ENCODE data around the gene TMEM273. TPM values are rescaled to one million over a fixed set of nuclear protein-coding genes. Genes with fewer than 3 reads are reported as not detected.

The TMEM273 gene
- total and polyA plus RNA-seq, 2 of the 4 experiments (the other 2 are of a cell fraction) = not detected

DNA sequence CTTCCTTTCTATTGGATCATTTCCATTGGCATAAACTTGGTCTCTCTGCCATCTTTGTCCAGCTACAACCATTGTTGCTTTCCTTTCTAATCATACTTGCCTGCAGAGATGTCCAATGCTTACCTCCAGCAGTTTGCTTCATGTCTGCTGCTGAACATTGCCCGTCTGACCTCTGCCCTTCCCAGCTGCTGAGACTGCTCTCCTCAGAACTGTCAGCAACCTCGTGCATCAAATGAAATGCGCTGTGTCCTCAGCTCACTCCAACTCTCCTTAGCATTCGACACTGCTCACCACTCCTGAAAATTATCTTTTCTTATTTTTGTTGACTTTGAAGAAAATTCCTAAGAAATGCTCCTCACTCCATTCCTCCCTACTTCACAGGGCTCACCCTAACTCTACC is 59.3 kb downstream of the TMEM273 start:
- no peak overlapping the region for H3K27ac ChIP-seq (ENCODE audit: insufficient read depth, low read length)
- H4K8ac ChIP-seq (ENCODE audit: low read depth in 2 of 2, low read length in 2 of 2) = no peak overlapping the region
- no peak for ATAC-seq (ENCODE audit: low read depth)
- WGBS, 2 experiments (ENCODE audit: extremely low coverage in 2 of 2, insufficient read length in 1 of 2) = 40% methylated on average over 1 of the region's 4 CpGs; no CpG with 5 or more reads in 1 of the 2 experiments
- intact Hi-C loops (cut with micrococcal nuclease) = no loop called here
- H3K23ac ChIP-seq (ENCODE audit: low read depth, low read length) = no peak overlapping the region
- H3K9me3 ChIP-seq (ENCODE audit: control insufficient read depth, insufficient read depth, low read length) = no peaks in the 10 kb centered on the region; the same call in 1 of the 2 replicates
- H3K18ac ChIP-seq (ENCODE audit: low read depth, low read length) = no peak overlapping the region
- no peaks in the 10 kb centered on the region; the same call in 1 of the 2 replicates for H3K4me1 ChIP-seq (ENCODE audit: control insufficient read depth, insufficient read depth, low read length)
- no peak overlapping the region for H2AK9ac ChIP-seq (replicated peaks; ENCODE audit: low read depth, low read length, poor library complexity)
- H4K20me1 ChIP-seq (ENCODE audit: insufficient read depth, low read length) = no peaks in the 10 kb centered on the region
- no peak overlapping the region for H3K4ac ChIP-seq (ENCODE audit: low read depth, low read length)
- ChIA-PET POLR2A (ENCODE audit: unreplicated experiment) (no interaction called here), CTCF (interaction anchor here (0.7 kb wide), 1 partner anchor 11 kb away, joined by 3 read pairs; no protein-coding TSS in a partner anchor)
- H2BK20ac ChIP-seq (ENCODE audit: low read depth, low read length) = no peak overlapping the region
- no peak overlapping the region for H3K56ac ChIP-seq (ENCODE audit: extremely low read depth, insufficient read depth, low read length)
- H2BK120ac ChIP-seq (ENCODE audit: low read depth, low read length) = no peak overlapping the region
- no peak overlapping the region for H3K4me3 ChIP-seq (ENCODE audit: insufficient read depth, low read depth, low read length)
- in situ Hi-C loops (cut with MboI; ENCODE audit: low sequenced_read_pairs) = no loop called here
- H2AFZ ChIP-seq (replicated peaks; ENCODE audit: low read length, poor library complexity) = no peak overlapping the region
- no peak overlapping the region for H3K4me2 ChIP-seq (ENCODE audit: low read depth, low read length)
- H3K27me3 ChIP-seq (ENCODE audit: control insufficient read depth, insufficient read depth, low read length) = peaks cover 42% of the 10 kb centered on the region
- H3K36me3 ChIP-seq (ENCODE audit: control insufficient read depth, insufficient read depth, low read length) = no peaks in the 10 kb centered on the region
- H2AK5ac ChIP-seq (ENCODE audit: low read depth, low read length) = no peak overlapping the region
- no peak for TF ChIP-seq RCOR1 (IDR thresholded peaks at IDR 0.05; ENCODE audit: insufficient replicate concordance, low read length)
- TF ChIP-seq MAZ (IDR thresholded peaks at IDR 0.05; ENCODE audit: borderline replicate concordance, low read depth, low read length) = no peak
- no peak for TF ChIP-seq NFE2L2 (IDR thresholded peaks at IDR 0.05; ENCODE audit: low read depth, low read length)
- no peak for TF ChIP-seq MAFK (IDR thresholded peaks at IDR 0.05; ENCODE audit: low read depth, low read length)
- TF ChIP-seq RAD21 (IDR thresholded peaks at IDR 0.05; ENCODE audit: low read length) = no peak
- no peak for TF ChIP-seq CEBPB (IDR thresholded peaks at IDR 0.05; ENCODE audit: low read depth, low read length)
- TF ChIP-seq, protein P1, sequence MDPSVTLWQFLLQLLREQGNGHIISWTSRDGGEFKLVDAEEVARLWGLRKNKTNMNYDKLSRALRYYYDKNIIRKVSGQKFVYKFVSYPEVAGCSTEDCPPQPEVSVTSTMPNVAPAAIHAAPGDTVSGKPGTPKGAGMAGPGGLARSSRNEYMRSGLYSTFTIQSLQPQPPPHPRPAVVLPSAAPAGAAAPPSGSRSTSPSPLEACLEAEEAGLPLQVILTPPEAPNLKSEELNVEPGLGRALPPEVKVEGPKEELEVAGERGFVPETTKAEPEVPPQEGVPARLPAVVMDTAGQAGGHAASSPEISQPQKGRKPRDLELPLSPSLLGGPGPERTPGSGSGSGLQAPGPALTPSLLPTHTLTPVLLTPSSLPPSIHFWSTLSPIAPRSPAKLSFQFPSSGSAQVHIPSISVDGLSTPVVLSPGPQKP (IDR thresholded peaks at IDR 0.05; ENCODE audit: borderline replicate concordance, low read depth, low read length) = no peak
- TF ChIP-seq, protein P2, sequence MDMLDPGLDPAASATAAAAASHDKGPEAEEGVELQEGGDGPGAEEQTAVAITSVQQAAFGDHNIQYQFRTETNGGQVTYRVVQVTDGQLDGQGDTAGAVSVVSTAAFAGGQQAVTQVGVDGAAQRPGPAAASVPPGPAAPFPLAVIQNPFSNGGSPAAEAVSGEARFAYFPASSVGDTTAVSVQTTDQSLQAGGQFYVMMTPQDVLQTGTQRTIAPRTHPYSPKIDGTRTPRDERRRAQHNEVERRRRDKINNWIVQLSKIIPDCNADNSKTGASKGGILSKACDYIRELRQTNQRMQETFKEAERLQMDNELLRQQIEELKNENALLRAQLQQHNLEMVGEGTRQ (IDR thresholded peaks at IDR 0.05; ENCODE audit: low read depth, low read length) = no peak
- no peak for TF ChIP-seq RFX5 (IDR thresholded peaks at IDR 0.05; ENCODE audit: low read depth, low read length)
- TF ChIP-seq POLR2A (IDR thresholded peaks at IDR 0.05; ENCODE audit: low read depth, low read length) = no peak
- H2BK15ac ChIP-seq (ENCODE audit: low read depth, low read length) = no peak overlapping the region
- no peak overlapping the region for H3K14ac ChIP-seq (replicated peaks; ENCODE audit: low read depth, low read length)
- H4K5ac ChIP-seq (ENCODE audit: low read depth, low read length) = no peak overlapping the region
- H4K91ac ChIP-seq (ENCODE audit: insufficient read depth, low read depth, low read length) = no peak overlapping the region
- H3K9ac ChIP-seq (ENCODE audit: low read depth, low read length) = no peak overlapping the region
- dilution Hi-C loops (cut with HindIII; ENCODE audit: low sequenced_read_pairs, unreplicated experiment) = no loop called here
- no TSS peak for BruUV-seq (replicated peaks)
- no peak overlapping the region for H2BK5ac ChIP-seq (ENCODE audit: low read depth, low read length, poor library complexity, severe bottlenecking)
- no peak for DNase-seq
- H3K9me1 ChIP-seq (ENCODE audit: insufficient read depth, low read length) = no peaks in the 10 kb centered on the region
- no peaks in the 10 kb centered on the region for H3K79me1 ChIP-seq (ENCODE audit: low read depth in 1 of 2, low read length in 2 of 2)
